ENCODE results near the gene FXN.

Gene FXN

GRCh38 chr9:69066955-69067354, 31.4 kb downstream of the FXN start (continued):
- TF ChIP-seq, protein P1, sequence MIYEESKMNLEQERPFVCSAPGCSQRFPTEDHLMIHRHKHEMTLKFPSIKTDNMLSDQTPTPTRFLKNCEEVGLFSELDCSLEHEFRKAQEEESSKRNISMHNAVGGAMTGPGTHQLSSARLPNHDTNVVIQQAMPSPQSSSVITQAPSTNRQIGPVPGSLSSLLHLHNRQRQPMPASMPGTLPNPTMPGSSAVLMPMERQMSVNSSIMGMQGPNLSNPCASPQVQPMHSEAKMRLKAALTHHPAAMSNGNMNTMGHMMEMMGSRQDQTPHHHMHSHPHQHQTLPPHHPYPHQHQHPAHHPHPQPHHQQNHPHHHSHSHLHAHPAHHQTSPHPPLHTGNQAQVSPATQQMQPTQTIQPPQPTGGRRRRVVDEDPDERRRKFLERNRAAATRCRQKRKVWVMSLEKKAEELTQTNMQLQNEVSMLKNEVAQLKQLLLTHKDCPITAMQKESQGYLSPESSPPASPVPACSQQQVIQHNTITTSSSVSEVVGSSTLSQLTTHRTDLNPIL (CRISPR knock-in tag; IDR thresholded peaks at IDR 0.05; ENCODE audit: low read depth) = no peak
- TF ChIP-seq RARB (CRISPR knock-in tag; IDR thresholded peaks at IDR 0.05) = no peak

DNA sequence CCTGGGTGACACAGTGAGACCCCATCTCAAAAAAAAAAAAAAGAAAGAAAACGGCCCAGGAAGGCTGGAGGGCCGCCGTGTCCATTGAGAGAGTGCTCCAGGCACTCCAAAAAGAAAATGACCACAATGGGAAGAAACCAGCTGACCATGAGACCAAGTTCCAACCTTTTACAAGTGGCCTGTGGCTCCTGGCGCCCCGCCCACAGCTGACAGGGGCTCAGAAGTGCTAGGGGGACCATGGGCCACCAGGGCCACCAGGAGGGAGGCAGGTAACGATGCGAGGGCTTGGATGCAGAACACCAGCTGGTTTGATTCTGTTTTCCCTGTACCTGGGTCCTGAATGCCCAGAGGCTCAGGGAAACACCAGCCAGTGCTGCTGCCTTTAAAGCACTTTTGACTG, 34.6 kb downstream of the FXN start:
- no peak for TF ChIP-seq TOX (CRISPR knock-in tag; IDR thresholded peaks at IDR 0.05; ENCODE audit: borderline replicate concordance)
- no peak for TF ChIP-seq PPARA (CRISPR knock-in tag; IDR thresholded peaks at IDR 0.05; ENCODE audit: borderline replicate concordance)
- no peak for TF ChIP-seq ZFP30 (CRISPR knock-in tag; IDR thresholded peaks at IDR 0.05)
- TF ChIP-seq ZFP3 (CRISPR knock-in tag; IDR thresholded peaks at IDR 0.05) = no peak
- TF ChIP-seq BACH2 (CRISPR knock-in tag; IDR thresholded peaks at IDR 0.05; ENCODE audit: borderline replicate concordance) = no peak
- TF ChIP-seq, protein P2, sequence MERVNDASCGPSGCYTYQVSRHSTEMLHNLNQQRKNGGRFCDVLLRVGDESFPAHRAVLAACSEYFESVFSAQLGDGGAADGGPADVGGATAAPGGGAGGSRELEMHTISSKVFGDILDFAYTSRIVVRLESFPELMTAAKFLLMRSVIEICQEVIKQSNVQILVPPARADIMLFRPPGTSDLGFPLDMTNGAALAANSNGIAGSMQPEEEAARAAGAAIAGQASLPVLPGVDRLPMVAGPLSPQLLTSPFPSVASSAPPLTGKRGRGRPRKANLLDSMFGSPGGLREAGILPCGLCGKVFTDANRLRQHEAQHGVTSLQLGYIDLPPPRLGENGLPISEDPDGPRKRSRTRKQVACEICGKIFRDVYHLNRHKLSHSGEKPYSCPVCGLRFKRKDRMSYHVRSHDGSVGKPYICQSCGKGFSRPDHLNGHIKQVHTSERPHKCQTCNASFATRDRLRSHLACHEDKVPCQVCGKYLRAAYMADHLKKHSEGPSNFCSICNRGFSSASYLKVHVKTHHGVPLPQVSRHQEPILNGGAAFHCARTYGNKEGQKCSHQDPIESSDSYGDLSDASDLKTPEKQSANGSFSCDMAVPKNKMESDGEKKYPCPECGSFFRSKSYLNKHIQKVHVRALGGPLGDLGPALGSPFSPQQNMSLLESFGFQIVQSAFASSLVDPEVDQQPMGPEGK (CRISPR knock-in tag; IDR thresholded peaks at IDR 0.05; ENCODE audit: borderline replicate concordance) = no peak
- no peak for TF ChIP-seq RARB (CRISPR knock-in tag; IDR thresholded peaks at IDR 0.05)
- no peak for TF ChIP-seq GLIS3 (CRISPR knock-in tag; IDR thresholded peaks at IDR 0.05)
- TF ChIP-seq CSDC2 (CRISPR knock-in tag; IDR thresholded peaks at IDR 0.05) = no peak
- TF ChIP-seq, protein P3, sequence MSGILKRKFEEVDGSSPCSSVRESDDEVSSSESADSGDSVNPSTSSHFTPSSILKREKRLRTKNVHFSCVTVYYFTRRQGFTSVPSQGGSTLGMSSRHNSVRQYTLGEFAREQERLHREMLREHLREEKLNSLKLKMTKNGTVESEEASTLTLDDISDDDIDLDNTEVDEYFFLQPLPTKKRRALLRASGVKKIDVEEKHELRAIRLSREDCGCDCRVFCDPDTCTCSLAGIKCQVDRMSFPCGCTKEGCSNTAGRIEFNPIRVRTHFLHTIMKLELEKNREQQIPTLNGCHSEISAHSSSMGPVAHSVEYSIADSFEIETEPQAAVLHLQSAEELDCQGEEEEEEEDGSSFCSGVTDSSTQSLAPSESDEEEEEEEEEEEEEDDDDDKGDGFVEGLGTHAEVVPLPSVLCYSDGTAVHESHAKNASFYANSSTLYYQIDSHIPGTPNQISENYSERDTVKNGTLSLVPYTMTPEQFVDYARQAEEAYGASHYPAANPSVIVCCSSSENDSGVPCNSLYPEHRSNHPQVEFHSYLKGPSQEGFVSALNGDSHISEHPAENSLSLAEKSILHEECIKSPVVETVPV (CRISPR knock-in tag; IDR thresholded peaks at IDR 0.05) = no peak
- no peak for TF ChIP-seq TCF4 (CRISPR knock-in tag; IDR thresholded peaks at IDR 0.05; ENCODE audit: borderline replicate concordance)
- no peak for TF ChIP-seq ZNF8 (CRISPR knock-in tag; IDR thresholded peaks at IDR 0.05)
- no peak for TF ChIP-seq ZC3H10 (CRISPR knock-in tag; IDR thresholded peaks at IDR 0.05)
- no peak for TF ChIP-seq ISL1 (CRISPR knock-in tag; IDR thresholded peaks at IDR 0.05)
- TF ChIP-seq ARNTL (CRISPR knock-in tag; IDR thresholded peaks at IDR 0.05; ENCODE audit: borderline replicate concordance, low read depth) = no peak
- no peak for TF ChIP-seq OSR1 (CRISPR knock-in tag; IDR thresholded peaks at IDR 0.05)
- TF ChIP-seq, protein P4, sequence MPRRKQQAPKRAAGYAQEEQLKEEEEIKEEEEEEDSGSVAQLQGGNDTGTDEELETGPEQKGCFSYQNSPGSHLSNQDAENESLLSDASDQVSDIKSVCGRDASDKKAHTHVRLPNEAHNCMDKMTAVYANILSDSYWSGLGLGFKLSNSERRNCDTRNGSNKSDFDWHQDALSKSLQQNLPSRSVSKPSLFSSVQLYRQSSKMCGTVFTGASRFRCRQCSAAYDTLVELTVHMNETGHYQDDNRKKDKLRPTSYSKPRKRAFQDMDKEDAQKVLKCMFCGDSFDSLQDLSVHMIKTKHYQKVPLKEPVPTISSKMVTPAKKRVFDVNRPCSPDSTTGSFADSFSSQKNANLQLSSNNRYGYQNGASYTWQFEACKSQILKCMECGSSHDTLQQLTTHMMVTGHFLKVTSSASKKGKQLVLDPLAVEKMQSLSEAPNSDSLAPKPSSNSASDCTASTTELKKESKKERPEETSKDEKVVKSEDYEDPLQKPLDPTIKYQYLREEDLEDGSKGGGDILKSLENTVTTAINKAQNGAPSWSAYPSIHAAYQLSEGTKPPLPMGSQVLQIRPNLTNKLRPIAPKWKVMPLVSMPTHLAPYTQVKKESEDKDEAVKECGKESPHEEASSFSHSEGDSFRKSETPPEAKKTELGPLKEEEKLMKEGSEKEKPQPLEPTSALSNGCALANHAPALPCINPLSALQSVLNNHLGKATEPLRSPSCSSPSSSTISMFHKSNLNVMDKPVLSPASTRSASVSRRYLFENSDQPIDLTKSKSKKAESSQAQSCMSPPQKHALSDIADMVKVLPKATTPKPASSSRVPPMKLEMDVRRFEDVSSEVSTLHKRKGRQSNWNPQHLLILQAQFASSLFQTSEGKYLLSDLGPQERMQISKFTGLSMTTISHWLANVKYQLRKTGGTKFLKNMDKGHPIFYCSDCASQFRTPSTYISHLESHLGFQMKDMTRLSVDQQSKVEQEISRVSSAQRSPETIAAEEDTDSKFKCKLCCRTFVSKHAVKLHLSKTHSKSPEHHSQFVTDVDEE (CRISPR knock-in tag; IDR thresholded peaks at IDR 0.05) = no peak
- TF ChIP-seq ZNF70 (CRISPR knock-in tag; IDR thresholded peaks at IDR 0.05) = no peak
- no peak for ATAC-seq

GRCh38 chr9:69071059-69071458, 35.5 kb downstream of the FXN start:
- no peak for TF ChIP-seq ZNF565 (CRISPR knock-in tag; conservative IDR thresholded peaks at IDR 0.05; ENCODE audit: low read depth)
- no peak for TF ChIP-seq SNAI2 (CRISPR knock-in tag; IDR thresholded peaks at IDR 0.05)
- TF ChIP-seq TCF4 (CRISPR knock-in tag; IDR thresholded peaks at IDR 0.05; ENCODE audit: borderline replicate concordance) = no peak
- TF ChIP-seq, protein P2 (CRISPR knock-in tag; IDR thresholded peaks at IDR 0.05; ENCODE audit: borderline replicate concordance) = no peak
- TF ChIP-seq RARB (CRISPR knock-in tag; IDR thresholded peaks at IDR 0.05) = no peak
- TF ChIP-seq TOX (CRISPR knock-in tag; IDR thresholded peaks at IDR 0.05; ENCODE audit: borderline replicate concordance) = no peak
- TF ChIP-seq CSDC2 (CRISPR knock-in tag; IDR thresholded peaks at IDR 0.05) = no peak
- TF ChIP-seq, protein P3 (CRISPR knock-in tag; IDR thresholded peaks at IDR 0.05) = no peak
- no peak for TF ChIP-seq ARNTL (CRISPR knock-in tag; IDR thresholded peaks at IDR 0.05; ENCODE audit: borderline replicate concordance, low read depth)
- no peak for TF ChIP-seq ZNF8 (CRISPR knock-in tag; IDR thresholded peaks at IDR 0.05)
- no peak for TF ChIP-seq BACH2 (CRISPR knock-in tag; IDR thresholded peaks at IDR 0.05; ENCODE audit: borderline replicate concordance)
- TF ChIP-seq, protein P4 (CRISPR knock-in tag; IDR thresholded peaks at IDR 0.05) = no peak
- ATAC-seq = no peak

Measured in SK-N-SH treated with all-trans-retinoic acid at 6 μM for 48 hours (cell line).